G401.6 (cell line): ENCODE results near the gene EPC2.
A peak's percentile ranks its signal among the peaks of the same experiment; 100 is the strongest.
"Not testable (repeated sequence)": the region's sequence is repeated elsewhere in the genome, so short reads cannot be mapped to it uniquely, and the experiment has no call there.

Experiments
- FAIRE-seq: peaks from 2 replicates; lab custom pipeline; 2012; peaks lifted over from hg19 to GRCh38; lab: Jason Lieb, UNC

EPC2 gene

GRCh38 chr2:148642112-148642744, 2.3 kb upstream of the EPC2 start:
- no peak for FAIRE-seq

GRCh38 chr2:148642891-148643416, 1.6 kb upstream of the EPC2 start:
- no peak for FAIRE-seq

- FAIRE-seq: no peak
Measured at GRCh38 chr2:148643421-148643820, 1.1 kb upstream of the EPC2 start.

- peak; percentile 95 for FAIRE-seq
Measured at GRCh38 chr2:148644883-148645538, 460 bp downstream of the EPC2 start.

GRCh38 chr2:148645539-148646230, 1.1 kb downstream of the EPC2 start:
- no peak for FAIRE-seq

- no peak for FAIRE-seq
Measured at GRCh38 chr2:148646231-148646559, 1.6 kb downstream of the EPC2 start.

- FAIRE-seq: not testable (repeated sequence)
Measured at GRCh38 chr2:148647711-148648110, 3.2 kb downstream of the EPC2 start.

GRCh38 chr2:148649936-148650335, 5.4 kb downstream of the EPC2 start:
- no peak for FAIRE-seq

- no peak for FAIRE-seq
Measured at GRCh38 chr2:148650881-148651280, 6.3 kb downstream of the EPC2 start.

GRCh38 chr2:148651972-148652371, 7.4 kb downstream of the EPC2 start:
- no peak for FAIRE-seq

- FAIRE-seq: no peak
Measured at GRCh38 chr2:148653437-148653836, 8.9 kb downstream of the EPC2 start.

GRCh38 chr2:148654435-148654834, 9.9 kb downstream of the EPC2 start:
- FAIRE-seq: no peak

- no peak for FAIRE-seq
Measured at GRCh38 chr2:148656516-148656915, 12.0 kb downstream of the EPC2 start.

GRCh38 chr2:148658807-148659722, 14.5 kb downstream of the EPC2 start:
- FAIRE-seq: no peak

- FAIRE-seq: no peak
Measured at GRCh38 chr2:148660999-148661398, 16.4 kb downstream of the EPC2 start.

GRCh38 chr2:148662332-148662731, 17.8 kb downstream of the EPC2 start:
- FAIRE-seq: not testable (repeated sequence)

- FAIRE-seq: no peak
Measured at GRCh38 chr2:148664229-148664628, 19.7 kb downstream of the EPC2 start.

- no peak for FAIRE-seq
Measured at GRCh38 chr2:148666555-148666954, 22.0 kb downstream of the EPC2 start.

- FAIRE-seq: no peak
Measured at GRCh38 chr2:148667113-148667836, 22.7 kb downstream of the EPC2 start.

GRCh38 chr2:148670773-148671172, 26.2 kb downstream of the EPC2 start:
- no peak for FAIRE-seq
